ENCODE measurements around the gene MARVELD3. TPM values are rescaled to one million over a fixed set of nuclear protein-coding genes. Genes with fewer than 3 reads are reported as not detected.
"Not testable (repeated sequence)": the region's sequence is repeated elsewhere in the genome, so short reads cannot be mapped to it uniquely, and the experiment has no call there.

MARVELD3 gene
- total RNA-seq, 1 donor from 2014 or later = 2.2 TPM

- Histone ChIP-seq H3K9ac (no peak overlapping the region), H3K4me2 (no peak overlapping the region), H3K9me3 (ENCODE audit: low read depth) (no peaks in the 10 kb centered on the region), H3F3A (ENCODE audit: low read depth) (no peaks in the 10 kb centered on the region), H3K79me2 (ENCODE audit: low read depth) (no peaks in the 10 kb centered on the region), H4K20me1 (ENCODE audit: low read depth) (no peaks in the 10 kb centered on the region), H3K27ac (no peak overlapping the region), H3K4me1 (peaks cover 6% of the 10 kb centered on the region), H3K4me3 (no peak overlapping the region), H2AFZ (replicated peaks) (no peak overlapping the region), H3K36me3 (no peaks in the 10 kb centered on the region), H3K27me3 (no peaks in the 10 kb centered on the region)
- Mint-ChIP-seq H3K36me3 (no peaks in the 10 kb centered on the region), H3K9me3 (peaks cover 3% of the 10 kb centered on the region), H3K4me1 (peaks cover 2% of the 10 kb centered on the region), H3K27ac (no peak overlapping the region), H3K4me3 (no peak overlapping the region), H3K27me3 (ENCODE audit: insufficient read depth, low read depth) (peaks cover 4% of the 10 kb centered on the region)
- DNase-seq (ENCODE audit: low spot score) = no peak
- no peak for TF ChIP-seq CTCF (IDR thresholded peaks at IDR 0.05)
- TF ChIP-seq EZH2 (IDR thresholded peaks at IDR 0.05) = no peak
Observed at GRCh38 chr16:71594000-71594646, 31.9 kb upstream of the MARVELD3 start.

GRCh38 chr16:71595340-71595826, 30.6 kb upstream of the MARVELD3 start:
- not testable (repeated sequence) for H3K4me3 Mint-ChIP-seq; H4K20me1 ChIP-seq (ENCODE audit: low read depth); H3K4me1 ChIP-seq; H3K9ac ChIP-seq; H3K27ac Mint-ChIP-seq; H3K27ac ChIP-seq; H3K27me3 ChIP-seq; H3K4me2 ChIP-seq; H3K27me3 Mint-ChIP-seq (ENCODE audit: insufficient read depth, low read depth); H3K36me3 Mint-ChIP-seq; H2AFZ ChIP-seq (replicated peaks); H3K36me3 ChIP-seq; H3F3A ChIP-seq (ENCODE audit: low read depth); H3K9me3 Mint-ChIP-seq; H3K79me2 ChIP-seq (ENCODE audit: low read depth); H3K4me1 Mint-ChIP-seq; H3K9me3 ChIP-seq (ENCODE audit: low read depth); H3K4me3 ChIP-seq; DNase-seq (ENCODE audit: low spot score)

GRCh38 chr16:71598426-71598825, 27.6 kb upstream of the MARVELD3 start:
- not testable (repeated sequence) for H4K20me1 ChIP-seq (ENCODE audit: low read depth); H3K4me3 Mint-ChIP-seq; H3K27ac ChIP-seq; H3K79me2 ChIP-seq (ENCODE audit: low read depth); H3F3A ChIP-seq (ENCODE audit: low read depth); H3K27me3 ChIP-seq; H3K9ac ChIP-seq; H3K36me3 ChIP-seq; H3K4me1 ChIP-seq; H3K36me3 Mint-ChIP-seq; H3K9me3 Mint-ChIP-seq; H3K9me3 ChIP-seq (ENCODE audit: low read depth); H3K4me3 ChIP-seq; H3K4me1 Mint-ChIP-seq; DNase-seq (ENCODE audit: low spot score); H3K4me2 ChIP-seq; H3K27me3 Mint-ChIP-seq (ENCODE audit: insufficient read depth, low read depth); H3K27ac Mint-ChIP-seq; H2AFZ ChIP-seq (replicated peaks)

- H3K27ac Mint-ChIP-seq = no peak overlapping the region
- H3K27me3 ChIP-seq = no peaks in the 10 kb centered on the region
- no peak overlapping the region for H3K4me3 Mint-ChIP-seq
- no peaks in the 10 kb centered on the region for H3K4me1 ChIP-seq
- no peak overlapping the region for H2AFZ ChIP-seq (replicated peaks)
- H3K79me2 ChIP-seq (ENCODE audit: low read depth) = no peaks in the 10 kb centered on the region
- H3K27me3 Mint-ChIP-seq (ENCODE audit: insufficient read depth, low read depth) = peaks cover 5% of the 10 kb centered on the region
- no peak overlapping the region for H3K27ac ChIP-seq
- H3K9me3 ChIP-seq (ENCODE audit: low read depth) = no peaks in the 10 kb centered on the region
- no peaks in the 10 kb centered on the region for H4K20me1 ChIP-seq (ENCODE audit: low read depth)
- no peak for DNase-seq (ENCODE audit: low spot score)
- H3F3A ChIP-seq (ENCODE audit: low read depth) = no peaks in the 10 kb centered on the region
- TF ChIP-seq CTCF (IDR thresholded peaks at IDR 0.05) (no peak), EZH2phosphoT487 (IDR thresholded peaks at IDR 0.05) (no peak), EZH2 (IDR thresholded peaks at IDR 0.05) (no peak)
- H3K4me2 ChIP-seq = no peak overlapping the region
- H3K9ac ChIP-seq = no peak overlapping the region
- no peaks in the 10 kb centered on the region for H3K36me3 Mint-ChIP-seq
- H3K4me3 ChIP-seq = no peak overlapping the region
- H3K9me3 Mint-ChIP-seq = no peaks in the 10 kb centered on the region
- H3K36me3 ChIP-seq = no peaks in the 10 kb centered on the region
- no peaks in the 10 kb centered on the region for H3K4me1 Mint-ChIP-seq
Observed at GRCh38 chr16:71600822-71601221, 25.2 kb upstream of the MARVELD3 start.
